Measurements from ENCODE around the gene SLX4.

Gene SLX4

DNA sequence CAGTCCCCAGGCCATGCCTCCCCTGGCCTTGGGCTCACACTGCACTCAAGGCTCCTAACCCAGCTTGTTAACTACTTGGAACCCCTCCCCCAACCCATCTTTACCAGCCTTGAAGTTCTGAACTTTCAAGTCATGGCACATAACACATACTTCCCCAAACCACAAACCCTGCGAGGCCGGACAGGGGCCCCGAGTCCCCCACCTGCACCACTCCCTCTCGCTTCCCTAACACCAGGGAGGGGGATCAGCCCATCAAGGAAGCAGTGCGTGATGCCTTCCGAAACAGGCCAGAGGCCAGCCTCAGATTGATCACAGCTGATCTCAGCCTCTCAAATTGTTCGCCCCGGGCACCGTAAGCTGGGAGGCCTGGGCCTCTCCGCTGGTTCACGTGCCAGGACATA, 31.2 kb downstream of the SLX4 start:
- no peak for DNase-seq (ENCODE audit: low spot score)

DNA sequence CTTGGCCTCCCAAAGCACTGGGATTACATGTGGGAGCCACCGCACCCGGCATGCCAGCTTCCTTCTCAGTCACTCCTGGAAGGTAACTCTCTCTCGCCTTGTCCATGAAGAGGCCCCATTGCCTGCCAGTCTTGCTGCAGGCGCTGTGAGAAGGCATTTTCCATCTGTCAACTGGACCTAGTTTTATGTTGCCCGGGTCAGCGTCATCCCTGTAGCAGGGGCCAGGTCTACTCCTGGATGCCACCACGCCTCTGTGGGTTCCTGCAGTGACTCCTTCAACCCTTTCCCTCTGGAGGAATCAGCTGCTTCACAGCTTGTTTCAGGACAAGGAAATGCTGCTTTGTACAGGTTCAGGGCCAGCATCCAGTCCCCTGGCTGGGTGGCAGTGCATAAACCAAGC, 31.6 kb downstream of the SLX4 start:
- no peak for DNase-seq (ENCODE audit: low spot score)

DNA sequence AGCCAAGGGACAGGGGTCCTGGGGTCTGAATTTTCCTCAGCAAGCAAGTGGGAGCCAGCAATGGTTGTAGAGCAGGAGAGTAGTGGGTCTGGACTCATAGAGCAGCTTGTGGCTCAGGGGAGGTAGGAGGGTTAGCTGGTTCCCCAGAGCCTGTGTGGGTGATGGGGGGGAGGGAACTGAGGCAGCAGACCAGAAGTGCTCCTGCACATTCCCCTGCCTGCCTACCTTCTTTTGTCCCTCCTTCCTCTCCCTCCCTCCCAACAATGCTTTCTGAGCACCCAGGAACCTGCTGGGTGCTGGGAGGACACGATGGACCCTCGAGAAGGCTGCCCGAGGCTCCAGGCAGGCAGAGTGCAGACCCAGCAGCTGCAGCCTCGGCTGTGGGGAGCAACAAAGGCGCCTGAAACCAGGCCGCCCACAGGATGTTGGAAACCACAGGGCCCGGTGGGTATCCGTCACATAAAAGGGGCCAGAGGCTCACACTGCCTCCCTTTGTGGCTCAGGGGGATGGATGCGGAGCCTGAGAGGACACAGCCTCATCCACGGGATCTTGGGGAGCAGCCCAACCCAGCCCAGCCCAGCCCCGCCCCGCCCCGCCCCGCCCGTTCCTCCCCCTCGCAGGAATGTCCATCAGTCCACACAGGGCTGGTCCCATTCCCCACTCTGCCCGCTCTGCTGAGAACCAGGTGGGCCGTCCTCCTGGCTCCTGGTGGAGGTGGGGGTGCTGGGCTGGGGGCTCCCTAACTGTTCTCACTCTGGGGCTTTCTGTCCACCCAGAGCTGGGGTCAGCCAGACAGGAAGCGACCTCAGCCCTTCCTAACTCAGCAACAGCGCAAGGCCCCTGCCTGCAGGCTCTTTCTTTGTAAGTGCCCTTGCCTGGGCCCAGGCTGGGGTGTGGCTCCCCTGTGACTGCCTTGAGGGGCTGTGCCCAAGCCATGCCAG, 32.5 kb downstream of the SLX4 start:
- DNase-seq (ENCODE audit: low spot score) = no peak

DNA sequence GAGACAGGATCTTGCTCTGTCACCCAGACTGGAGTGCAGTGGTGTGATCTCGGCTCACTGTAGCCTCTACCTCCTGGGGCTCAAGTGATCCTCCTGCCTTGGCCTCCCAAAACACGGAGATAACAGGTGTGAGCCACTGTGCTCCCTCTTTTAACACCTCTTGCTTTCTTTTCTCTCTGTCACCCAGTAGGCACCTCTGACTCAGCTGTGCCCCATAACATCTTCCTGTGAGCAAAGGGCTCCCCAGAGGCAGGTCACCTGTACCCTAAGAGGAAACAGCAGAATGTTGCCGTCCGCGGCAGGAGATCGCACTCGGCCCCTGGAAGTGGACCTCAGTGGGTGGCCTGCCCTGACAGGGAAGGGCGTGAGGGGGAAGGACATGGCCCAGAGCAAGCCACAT, 33.3 kb downstream of the SLX4 start:
- DNase-seq (ENCODE audit: low spot score) = no peak

DNA sequence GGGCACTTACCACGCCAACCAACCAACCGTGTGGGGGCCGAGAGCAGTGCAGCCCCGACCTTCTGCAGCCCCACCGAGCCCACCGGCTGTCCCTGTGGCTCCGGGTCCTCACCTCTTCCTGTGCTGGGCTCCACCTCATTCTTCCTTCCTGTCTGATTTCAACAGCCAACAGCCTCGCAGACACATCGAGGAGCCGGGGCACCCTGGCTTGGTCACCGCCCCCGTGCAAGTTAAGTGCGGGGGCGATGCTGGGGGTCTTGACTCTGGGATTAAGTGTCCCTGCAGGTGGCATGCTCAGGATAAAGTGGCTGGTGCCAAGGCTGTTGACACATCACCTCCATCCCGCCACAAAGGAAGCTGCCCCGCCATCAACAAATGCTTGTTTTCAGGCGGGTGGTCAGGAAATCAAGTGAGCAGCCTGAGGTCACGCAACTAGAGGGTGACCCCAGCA, 34.1 kb downstream of the SLX4 start, which contains the start of gene NLRC3:
Gene NLRC3, minus strand, starts transcription at position 102 of the 451 bp plus-strand sequence. CDS start 12,367 bp downstream, outside the sequence.
- DNase-seq (ENCODE audit: low spot score) = no peak

DNA sequence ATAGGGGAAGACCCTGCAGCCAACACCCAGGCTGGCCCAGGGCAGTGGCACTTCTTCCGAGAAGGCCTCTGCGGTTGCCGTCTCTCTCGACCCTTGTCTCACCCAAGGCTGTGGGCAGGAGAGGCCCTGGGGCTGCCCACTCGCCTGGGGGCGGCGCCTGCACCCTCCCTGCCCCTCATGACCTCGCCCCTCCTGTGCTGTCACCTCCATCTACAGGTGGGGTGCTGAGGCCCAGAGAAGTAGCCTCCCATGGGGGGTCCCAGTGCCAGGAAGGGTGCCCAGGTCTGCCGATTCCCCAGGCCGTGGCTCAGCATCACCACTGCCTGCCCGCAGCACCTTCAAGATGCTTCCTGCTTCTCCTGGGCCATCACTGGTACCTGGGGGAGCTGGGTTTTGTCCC, 35.2 kb downstream of the SLX4 start:
- no peak for DNase-seq (ENCODE audit: low spot score)

DNA sequence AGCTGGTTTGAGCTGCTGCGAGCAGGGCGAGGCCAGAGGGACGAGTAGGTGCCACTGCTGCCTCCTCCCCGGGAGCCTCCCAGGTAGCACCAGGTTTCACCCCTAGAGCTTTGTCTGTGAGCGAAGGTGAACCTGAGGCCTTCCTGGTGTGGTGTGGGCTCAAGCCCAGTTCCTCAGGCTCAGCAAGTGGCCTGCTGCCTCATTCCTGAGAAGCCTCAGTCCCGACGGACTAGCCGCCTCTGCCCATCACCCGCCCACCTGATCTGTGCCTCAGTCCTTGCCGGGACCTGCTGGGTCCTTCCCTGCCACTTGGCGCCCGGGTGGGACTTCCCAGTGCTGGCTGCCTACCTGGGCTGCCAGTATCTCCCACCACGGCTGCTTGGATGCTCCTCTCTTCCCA, 35.9 kb downstream of the SLX4 start:
- DNase-seq (ENCODE audit: low spot score) = no peak

DNA sequence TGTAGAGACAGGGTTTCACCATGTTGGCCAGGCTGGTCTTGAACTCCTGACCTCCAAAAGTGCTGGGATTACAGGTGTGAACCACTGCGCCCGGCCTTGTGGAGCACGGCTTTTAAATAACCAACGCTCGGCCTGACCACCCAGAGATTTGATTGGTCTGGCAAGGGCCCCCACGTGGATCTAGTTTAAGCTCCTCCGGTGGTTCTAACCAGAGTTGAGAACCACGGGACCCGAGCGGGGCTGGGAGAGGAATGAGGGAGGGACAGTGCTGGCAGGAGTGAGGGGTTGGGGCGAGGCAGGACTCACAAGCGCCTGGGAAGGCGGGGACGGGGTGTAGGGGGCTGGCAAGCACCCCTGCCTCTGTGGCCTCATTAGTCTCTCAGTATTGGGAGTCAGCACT, 37.2 kb downstream of the SLX4 start:
- DNase-seq (ENCODE audit: low spot score) = no peak

DNA sequence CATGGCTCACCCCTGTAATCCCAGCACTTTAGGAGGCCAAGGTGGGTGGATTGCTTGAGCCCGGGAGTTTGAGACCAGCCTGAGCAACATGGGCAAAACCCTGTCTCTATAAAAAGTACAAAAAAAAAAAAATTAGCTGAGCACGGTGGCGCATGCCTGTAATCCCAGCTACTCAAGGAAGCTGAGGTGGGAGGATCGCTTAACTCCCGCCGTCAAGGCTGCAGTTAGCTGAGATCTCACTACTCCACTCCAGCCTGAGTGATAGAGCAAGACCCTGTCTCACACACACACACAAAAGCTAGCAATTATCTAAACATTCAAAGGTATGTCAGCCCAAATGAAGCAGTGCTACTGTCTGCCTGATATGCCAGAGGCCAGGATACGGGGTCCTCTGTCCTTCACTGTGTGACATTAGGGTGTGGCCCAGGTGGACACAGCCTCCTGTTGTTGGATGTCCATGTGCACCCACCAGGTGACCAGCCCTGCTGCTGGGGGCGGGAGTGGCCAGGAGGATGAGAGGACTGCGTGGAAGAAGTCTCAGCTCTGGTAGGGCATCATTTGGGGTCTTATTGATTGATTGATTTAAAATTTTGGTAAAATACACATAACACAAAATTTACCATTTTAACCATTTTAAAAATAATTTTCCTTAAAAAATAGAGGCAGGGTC, 38.1 kb downstream of the SLX4 start:
- no peak for DNase-seq (ENCODE audit: low spot score)

DNA sequence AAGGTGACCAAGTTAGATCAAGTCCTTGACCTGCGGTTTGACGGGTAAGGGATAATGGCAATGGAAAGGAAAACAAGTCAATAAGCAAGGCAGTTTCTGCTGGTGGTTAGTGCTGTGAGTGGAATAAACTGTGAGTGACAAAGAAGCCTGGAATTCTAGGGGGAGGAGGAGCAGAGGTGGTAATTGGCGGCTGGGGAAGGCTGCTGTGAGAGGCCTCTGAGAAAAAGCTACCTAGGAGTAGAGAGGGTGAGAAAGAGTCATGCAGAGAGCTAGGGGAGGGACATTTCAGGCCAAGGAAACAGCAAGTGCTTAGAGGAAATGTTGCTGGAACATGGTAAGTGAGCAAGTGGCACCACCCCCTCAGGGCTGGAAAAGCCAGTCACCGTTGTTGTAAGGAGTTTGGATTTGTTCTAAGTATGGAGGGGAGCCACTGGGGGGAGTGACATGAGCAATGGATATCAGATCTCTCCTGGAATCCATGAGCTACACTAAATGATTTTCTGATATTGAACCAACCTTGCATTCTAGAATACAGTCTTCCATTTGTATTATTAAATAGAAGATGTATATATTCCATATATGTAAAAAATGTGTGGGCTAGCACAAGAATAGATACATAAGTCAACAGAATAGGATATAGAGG, 40.9 kb downstream of the SLX4 start:
- no peak for DNase-seq (ENCODE audit: low spot score)

DNA sequence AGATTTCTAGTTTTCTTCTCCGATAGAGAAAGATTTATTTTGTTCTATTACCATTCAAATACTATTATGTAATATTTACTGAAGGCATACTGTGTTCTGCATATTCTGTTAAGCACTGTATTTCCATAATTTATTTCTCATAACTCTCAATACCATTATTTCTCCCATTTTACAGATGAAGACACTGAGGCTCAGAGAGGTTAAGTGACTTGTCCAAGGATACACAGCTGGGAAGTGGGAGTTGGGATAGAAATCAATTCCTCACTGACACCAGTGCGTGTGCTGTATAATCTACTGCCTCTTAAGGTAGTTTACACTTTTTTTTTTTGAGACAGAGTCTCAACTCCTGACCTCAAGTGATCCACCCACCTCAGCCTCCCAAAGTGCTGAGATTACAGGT, 41.6 kb downstream of the SLX4 start:
- no peak for DNase-seq (ENCODE audit: low spot score)

DNA sequence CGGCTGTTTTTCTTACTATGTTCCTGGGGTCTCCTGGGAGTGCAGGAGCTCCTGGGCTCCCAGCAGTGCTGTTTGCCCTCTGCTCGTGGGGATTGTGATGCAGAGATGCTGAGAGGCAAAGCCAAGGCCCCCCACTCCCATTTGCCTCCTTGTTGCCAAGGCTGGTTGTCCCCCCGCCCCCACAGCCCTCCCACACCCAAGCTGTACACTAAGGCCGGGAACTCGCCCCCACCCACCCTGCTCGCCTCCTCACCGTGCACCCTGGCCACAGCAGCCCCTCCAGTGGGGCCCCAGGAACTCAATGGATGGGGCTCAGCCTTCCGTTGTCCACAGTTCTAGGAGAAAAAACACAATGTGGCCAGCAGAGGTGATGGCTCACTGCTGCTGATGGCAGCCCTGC, 44.4 kb downstream of the SLX4 start:
- DNase-seq (ENCODE audit: low spot score) = no peak

DNA sequence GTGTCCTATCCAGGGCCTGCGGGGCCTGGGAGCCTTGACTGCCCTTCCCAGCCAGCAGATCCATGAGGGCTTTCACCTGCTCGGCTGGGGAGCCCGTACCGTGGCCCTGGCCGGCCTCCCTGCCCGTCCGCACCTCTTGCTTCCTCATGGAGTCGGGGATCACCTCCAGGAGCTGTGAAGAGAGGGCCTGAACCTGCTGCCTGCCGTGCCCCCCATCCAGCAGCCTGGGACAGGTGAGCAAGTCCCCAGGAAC, 46.6 kb downstream of the SLX4 start:
- no peak for DNase-seq (ENCODE audit: low spot score)

DNA sequence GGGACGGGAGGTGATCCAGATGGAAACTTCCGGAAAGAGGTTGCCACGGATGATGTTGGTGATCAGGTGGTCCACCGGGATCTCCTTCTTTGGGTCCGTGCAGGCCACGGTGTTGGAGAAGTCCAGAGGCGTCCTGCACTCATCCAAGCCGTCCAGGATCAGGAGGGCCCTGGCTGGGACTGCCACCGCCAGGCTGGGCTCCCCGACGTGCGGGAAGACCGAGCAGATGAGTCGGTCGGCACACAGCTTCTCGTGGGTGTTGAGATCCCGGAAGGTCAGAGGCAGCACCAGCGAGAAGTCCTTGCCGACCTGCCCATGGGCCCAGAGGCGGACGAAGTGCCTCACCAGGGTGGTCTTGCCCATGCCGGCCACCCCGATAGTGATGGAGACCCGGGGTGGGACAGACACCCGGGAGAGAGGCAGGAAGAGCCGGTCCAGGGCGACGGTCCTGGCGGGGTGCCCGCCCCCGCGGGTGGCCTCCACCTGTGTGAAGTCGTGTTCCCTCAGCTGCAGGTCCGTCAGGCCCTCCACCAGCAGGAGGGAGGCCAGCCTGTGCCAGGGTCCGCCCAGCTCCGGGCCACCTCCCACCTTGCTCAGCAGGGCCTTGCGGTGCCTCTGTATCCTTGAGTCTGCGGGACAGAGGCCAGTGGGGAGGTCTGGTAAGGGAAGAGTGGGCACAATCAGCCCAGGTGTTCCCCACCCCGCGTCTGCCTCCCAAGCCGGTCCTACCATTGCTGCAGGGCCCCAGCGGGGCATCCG, 47.1 kb downstream of the SLX4 start:
- no peak for DNase-seq (ENCODE audit: low spot score)

DNA sequence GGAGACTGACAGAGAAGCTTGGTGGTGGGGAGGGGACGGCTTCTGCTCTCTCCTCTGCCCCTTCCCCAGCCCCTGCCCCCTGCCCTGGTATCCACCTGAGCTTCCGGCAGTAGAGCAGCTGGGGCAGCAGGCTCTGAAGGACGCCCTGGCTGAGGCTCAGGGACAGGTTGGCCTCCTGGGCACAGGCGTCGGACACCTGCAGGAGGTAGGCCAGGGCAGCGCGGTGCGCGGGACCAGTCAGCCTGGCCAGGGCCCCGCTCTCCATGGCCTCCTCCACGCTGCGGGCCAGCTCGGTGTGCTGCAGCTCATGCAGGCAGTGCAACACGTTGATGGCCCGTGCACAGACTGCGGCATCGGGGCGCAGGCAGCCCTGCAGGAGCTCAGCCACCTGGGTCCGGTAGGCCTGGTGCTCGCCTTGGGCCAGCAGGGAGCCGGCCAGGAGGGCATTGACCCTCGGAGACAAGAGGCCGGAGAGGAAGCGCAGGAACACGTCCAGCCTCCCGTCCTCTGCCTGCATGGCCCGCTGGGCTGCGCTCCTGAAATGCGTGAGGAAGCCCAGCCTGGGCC, 48.4 kb downstream of the SLX4 start:
- no peak for DNase-seq (ENCODE audit: low spot score)

DNA sequence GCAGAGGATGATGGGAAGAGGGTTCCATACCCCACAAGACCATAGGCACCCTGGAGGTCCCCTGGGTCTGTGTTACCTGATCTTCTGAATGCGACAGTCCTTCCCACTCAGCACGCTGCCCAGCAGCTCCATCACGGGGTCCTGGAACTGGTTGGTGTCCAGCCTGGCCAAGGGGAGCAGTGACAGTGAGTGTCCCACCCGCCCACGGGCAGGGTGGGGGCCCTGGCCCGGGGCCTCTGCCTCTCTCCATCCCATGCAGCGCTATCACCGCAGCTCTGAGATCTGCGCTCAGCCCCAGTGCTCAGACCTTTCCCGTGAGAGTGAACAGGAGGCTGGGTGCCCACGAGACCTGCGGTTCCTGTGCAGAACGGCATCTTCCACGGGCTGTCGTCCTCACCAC, 49.8 kb downstream of the SLX4 start:
- DNase-seq (ENCODE audit: low spot score) = no peak

DNA sequence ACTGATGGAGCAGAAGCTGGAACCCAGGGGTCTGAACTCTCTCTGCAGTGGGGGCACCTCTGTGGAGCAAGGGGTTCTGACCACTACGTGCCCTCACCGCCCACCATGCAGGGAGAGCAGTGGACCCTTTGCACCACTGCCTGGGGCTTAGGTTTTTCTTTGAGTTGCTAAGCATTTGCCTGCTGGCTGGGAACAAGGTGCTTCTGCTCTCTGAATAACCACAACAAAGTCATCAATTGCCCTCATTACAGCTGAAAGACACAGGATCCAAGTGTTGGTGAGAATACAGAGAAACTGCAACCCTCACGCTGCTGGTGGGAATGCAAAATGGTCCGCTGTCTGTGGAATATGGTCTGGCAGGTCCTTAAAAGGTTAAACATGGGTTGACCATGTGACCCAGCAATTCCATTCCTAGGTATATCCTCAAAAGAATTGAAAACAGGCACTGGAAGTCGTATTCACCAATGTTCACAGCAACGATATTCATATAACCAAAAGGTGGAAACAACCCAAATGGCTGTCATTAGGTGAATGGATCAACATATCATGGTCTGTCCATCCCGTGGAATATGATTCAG, 57.0 kb downstream of the SLX4 start:
- no peak for DNase-seq (ENCODE audit: low spot score)

DNA sequence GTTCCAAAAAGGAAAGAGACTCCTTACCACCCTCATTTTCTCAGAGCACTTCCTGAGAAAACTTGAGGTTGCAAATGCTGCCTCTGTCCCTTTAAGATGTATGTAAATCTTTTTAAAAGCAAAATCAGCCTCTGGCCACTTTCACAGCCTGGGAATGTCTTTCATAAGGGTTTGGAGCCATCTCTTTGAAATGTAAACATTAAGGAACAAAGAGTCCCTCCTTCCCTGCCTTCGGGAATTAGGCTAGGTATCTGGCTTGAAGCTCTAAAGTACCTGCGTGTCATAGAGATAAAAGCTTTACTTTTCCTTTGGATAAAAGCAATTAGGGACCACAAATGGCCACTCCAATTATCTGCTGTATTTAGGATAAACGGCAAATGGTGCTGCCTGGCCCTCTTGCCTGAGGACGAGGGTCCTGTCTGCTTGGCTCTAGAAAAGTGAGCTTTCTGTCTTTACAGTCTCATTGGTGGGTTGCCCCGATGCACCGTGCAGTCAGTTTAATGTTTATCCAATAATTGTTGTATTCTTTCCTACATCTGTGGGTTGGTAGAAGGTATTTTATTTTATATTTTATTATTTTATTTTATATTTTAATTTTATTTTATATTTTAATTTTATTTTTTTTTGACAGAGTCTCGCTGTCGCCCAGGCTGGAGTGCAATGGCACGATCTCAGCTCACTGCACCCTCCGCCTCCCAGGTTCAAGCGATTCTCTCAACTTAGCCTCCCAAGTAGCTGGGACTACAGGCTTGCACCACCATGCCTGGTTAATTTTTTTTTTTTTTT, 58.1 kb downstream of the SLX4 start:
- no peak for DNase-seq (ENCODE audit: low spot score)

DNA sequence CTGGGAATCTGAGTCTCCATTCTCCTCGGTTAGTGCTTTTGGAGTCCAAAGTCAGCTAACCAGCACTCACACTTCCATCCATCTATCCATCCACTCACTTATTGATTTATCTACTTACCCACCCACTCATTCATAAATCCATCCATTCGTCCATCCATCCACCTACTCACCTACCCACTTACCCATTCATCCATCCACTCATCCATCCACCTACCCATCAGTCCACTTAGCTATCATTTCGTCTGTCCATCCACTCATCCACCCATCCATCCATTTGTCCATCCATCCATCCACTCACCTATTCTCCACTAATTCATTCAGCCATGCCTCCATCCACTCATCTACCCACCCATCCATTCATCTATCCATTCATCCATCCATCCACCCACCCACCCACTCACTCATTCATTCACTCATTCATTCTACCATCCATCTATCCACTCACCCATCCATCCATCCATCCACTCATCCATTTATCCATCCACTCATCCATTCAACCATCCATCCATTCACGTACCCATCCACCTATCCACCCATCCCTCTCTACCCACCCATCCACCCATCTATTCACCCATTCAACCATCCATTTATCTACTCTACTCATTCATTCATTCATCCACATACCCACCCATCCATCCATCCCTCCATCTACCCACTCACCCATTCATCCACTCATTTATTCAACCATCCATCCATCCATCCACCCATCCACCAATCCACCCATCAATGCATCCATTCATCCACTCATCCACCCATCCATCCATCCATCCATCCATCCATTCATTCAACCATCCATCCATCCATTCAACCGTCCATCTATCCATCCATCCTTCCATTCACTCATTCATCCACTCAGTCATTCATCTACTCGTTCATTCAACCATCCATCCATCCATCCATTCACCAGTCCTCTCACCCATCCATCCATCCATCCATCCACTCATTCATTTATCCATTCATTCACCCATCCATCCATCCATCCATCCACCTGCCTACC, 60.3 kb downstream of the SLX4 start:
- DNase-seq (ENCODE audit: low spot score) = no peak

DNA sequence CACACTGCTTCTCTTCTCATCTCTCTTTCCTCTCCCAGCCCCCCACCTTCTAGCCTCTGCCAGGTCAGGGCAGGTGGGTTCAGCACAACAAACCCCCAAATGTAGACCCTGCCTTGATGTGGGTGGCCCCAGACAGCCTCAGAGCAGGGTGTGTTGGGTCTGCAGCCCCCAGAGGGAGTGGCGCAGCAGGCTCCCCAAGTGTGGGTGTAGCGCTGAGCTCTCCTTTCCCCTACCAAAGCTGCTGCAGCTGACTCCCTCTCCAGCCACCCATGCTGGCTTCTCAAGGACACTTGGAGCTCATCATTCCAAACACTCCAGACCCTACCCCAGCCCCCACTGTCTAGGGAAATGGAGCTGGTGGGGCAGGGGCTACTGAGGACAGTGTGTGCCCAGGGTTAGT, 61.5 kb downstream of the SLX4 start:
- peak; percentile 7 for DNase-seq (ENCODE audit: low spot score)
